ENCODE results near the gene F7.

F7 gene

GRCh38 chr13:113141601-113141970 lies 36.0 kb downstream of the F7 start:
- no peak for DNase-seq

GRCh38 chr13:113142876-113143275 lies 37.3 kb downstream of the F7 start:
- DNase-seq: no peak

DNA sequence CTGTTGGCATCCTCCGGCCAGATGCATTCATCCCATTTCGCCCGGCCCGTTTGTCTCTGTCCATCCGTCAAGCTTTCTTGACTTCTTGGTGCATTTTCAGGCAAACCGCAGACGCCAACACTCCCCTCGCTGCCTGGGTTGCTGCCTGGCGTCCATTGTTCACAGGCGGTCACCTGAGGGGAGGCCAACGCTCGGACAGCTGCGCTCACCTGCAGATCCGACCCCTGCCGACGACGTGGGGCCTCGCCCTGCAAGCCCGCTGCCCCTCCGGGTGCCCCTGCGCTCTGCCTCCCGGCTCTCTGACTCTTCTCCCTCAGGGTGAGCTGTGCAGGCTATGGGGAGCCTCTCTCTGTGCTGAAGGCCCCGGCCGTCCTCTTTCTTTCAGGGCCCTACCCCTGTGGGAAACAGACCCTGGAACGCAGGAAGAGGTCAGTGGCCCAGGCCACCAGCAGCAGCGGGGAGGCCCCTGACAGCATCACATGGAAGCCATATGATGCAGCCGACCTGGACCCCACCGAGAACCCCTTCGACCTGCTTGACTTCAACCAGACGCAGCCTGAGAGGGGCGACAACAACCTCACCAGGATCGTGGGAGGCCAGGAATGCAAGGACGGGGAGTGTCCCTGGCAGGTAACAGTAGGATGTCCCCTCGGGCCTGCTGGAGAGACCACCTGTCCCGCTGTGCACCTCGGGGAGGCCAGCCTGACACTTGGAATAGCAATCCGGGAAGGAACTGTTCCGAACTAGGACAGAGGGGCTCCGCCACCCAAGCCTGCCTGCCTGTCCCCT lies 38.1 kb downstream of the F7 start:
- DNase-seq: no peak

DNA sequence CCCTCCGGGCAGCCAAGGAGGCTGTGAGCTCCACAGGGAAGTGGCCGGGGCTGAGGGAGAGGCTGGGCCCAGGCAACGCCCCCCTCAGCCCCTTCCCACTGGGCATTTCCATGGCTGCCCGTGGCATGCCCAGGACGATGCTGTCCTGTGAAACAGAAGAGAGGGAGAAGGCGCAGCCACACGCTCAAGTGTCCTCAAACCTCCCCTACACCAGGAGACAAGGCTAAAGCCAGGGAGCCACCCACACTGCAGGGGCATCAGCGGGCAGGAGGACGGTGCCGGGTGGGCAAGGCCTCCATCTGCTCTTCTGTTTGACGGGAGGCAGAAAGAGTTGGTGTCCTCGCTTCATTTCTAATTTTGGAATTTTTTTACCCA lies 38.7 kb downstream of the F7 start:
- no peak for DNase-seq

GRCh38 chr13:113145496-113145895 lies 39.9 kb downstream of the F7 start:
- no peak for DNase-seq

DNA sequence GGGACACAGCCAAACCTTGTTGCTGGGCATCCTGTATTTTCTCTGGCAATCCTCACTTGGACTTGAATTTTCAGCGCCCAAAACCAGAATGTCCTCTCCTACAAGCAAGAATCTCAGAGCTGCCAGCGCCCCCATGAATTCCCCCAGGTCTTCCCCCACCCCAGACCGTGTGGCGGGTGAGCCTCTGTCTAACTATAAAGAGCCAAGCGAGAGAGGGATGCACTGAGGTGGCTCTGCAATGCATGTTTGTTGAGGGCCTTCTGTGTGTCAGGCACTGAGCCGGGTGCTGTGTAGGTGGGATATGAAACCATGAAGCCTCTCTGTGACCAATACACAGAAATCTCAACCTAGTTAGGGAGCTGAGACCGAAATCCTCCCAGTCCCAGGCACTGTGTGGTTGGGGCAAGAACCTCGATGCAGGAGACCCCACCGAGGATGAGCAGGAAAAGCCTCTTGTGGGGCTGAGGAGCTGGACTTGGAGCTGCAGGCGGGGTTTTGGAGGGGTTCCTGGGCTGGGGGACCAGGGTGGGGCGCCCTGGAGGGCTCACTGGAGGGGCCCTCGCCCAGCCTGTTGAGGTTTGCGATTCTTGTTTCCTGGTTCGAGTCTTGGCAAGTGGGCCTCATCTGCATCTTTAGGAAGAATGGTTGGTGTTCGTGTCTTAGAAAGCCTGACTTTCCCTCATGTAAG lies 40.5 kb downstream of the F7 start:
- DNase-seq: no peak

GRCh38 chr13:113146750-113147149 lies 41.2 kb downstream of the F7 start:
- no peak for DNase-seq

- DNase-seq: no peak
Measured at GRCh38 chr13:113147206-113147605, 41.6 kb downstream of the F7 start.

DNA sequence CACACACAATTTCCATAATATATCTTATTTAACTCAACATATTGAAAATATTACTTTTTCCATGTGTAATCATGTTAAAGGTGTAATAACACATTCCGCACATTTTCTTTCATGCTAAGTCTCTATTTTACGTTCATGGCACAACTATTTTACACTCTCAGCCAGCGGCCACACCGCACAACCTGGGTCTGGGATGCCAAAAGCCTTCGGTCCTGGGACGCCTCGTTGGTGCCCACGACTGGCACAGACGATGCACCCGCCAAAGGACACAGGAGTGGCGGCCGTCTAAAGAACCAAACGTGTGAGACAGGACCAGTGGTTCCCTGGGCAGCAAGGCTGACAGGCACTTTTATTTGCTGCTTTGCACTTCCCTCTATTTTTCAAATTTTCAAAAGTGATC lies 42.8 kb downstream of the F7 start:
- DNase-seq: no peak

DNA sequence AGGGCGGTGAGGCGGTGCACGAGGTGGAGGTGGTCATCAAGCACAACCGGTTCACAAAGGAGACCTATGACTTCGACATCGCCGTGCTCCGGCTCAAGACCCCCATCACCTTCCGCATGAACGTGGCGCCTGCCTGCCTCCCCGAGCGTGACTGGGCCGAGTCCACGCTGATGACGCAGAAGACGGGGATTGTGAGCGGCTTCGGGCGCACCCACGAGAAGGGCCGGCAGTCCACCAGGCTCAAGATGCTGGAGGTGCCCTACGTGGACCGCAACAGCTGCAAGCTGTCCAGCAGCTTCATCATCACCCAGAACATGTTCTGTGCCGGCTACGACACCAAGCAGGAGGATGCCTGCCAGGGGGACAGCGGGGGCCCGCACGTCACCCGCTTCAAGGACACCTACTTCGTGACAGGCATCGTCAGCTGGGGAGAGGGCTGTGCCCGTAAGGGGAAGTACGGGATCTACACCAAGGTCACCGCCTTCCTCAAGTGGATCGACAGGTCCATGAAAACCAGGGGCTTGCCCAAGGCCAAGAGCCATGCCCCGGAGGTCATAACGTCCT lies 43.4 kb downstream of the F7 start:
- DNase-seq: no peak

DNA sequence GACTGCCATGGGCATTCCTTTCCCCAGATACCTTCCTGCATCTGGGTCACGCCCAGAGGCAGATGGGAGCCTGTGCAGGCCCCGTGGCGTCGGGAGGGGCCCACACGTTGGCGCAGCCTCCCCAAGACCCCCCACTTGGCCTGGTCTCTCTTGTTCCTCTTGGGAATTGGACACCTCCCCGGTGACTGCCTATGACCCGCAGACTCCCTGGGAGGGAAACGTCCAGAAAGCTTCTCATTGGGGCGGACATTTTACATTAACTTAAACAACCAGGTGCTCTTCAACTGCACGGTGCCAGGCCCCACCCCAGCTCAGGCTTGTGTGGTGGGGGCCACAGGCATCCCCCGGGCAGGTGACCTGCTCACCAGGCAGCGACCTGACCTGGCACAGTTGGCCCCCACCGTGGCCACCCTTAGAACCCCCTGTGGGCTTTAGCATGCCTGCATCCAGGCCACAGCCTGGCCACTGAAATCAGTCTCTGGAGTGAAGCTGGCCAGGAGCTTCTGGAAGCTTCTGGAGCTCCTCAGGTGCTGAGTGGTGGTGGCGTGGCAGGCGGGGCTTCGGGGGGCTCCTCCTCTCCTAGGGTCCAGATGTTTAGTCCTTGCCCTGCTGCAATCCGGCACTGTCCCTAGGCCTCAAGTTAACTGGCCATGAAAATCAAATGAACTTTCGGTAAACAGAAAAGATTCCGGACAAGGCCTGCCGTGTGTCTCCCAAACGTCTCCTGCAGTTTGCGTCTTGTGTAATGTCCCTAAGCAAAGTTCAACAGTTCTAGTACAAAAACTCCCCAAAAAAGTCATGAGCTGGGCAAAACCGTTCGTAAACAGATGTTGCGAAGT lies 44.3 kb downstream of the F7 start:
- DNase-seq: no peak

- DNase-seq: no peak
Measured at GRCh38 chr13:113150550-113151365, 45.2 kb downstream of the F7 start.

DNA sequence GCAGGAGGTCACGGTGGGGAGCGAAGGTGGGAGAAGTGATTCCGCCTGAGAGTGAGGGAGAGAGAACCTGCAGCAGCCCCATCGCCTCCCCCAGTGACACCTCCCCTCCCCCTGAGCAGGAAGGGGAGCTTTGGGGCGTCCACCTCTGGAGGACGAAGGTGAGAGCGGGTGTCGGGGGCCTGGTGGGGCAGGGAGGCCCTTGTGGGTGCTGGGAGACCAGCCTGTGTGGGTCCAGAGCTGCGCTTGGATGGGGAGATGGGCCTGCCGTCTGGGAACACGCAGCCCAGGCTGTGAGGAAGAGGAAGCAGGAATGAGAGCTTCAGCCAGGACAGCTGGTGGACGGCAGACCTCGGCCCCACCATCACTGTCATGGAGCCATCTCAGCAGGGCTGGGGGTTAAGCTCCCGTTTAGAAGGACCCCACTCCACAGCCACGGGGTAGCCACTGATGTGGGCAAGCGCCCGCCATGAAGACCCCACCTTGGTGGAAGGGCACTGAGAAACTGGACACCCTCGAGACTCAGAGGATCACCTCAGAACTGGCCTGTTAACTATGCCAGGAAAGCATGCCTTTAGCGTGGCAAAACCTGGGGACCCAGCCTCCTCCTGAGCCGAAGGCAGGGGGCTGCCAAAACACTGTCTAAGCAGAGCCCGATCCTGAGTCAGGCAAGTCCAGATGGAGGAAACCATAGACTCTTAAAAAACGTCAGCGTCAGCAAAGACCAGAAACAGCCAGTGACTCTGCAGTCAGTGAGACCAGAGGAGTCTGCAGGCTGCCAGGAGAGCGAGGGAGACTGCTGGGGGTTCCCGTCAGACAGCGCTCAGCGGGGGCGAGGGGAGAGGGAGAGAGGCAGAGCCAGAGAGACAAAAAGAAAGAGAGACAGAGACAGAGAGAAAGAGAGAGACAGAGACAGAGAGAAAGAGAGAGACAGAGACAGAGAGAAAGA lies 46.4 kb downstream of the F7 start:
- no peak for DNase-seq

GRCh38 chr13:113152691-113152983 lies 47.0 kb downstream of the F7 start:
- DNase-seq: no peak

- DNase-seq: no peak
Measured at GRCh38 chr13:113152984-113153809, 47.6 kb downstream of the F7 start.

GRCh38 chr13:113153810-113154748 lies 48.5 kb downstream of the F7 start:
- peak; percentile 65 for DNase-seq

- no peak for DNase-seq
Measured at GRCh38 chr13:113155201-113155600, 49.6 kb downstream of the F7 start.

- no peak for DNase-seq
Measured at GRCh38 chr13:113155982-113156655, 50.5 kb downstream of the F7 start.
